Stomach (tissue), 9 donors: ENCODE data around the gene ACACA. TPM values are rescaled to one million over a fixed set of nuclear protein-coding genes. Genes with fewer than 3 reads are reported as not detected.

Experiments
- DNase-seq, 2 donors: peaks; one replicate each; pipeline versions ENCODE4 v3.0.0 to v3.0.0-alpha.2; 2013 to 2019
- H3K27ac ChIP-seq, 5 donors: fragments of 200-600 bp in 4 of 5; sonication (generic) in 4 of 5; one replicate each; pipeline ENCODE4 v1.5.1; 2013 to 2019; ENCODE audit warnings: mild to moderate bottlenecking in 1 of 5, moderate library complexity in 1 of 5
- H3K27me3 ChIP-seq, 3 donors: fragments of 200-600 bp; sonication (generic); one replicate each; pipeline ENCODE4 v1.5.1; 2017 to 2019; ENCODE audit warnings: mixed run types in 1 of 3
- H3K36me3 ChIP-seq, 4 donors: fragments of 200-600 bp; sonication (generic); 1 replicate in 3 of 4; 2 replicates in 1 of 4; pipeline ENCODE4 v1.5.1; 2016 to 2019
- H3K4me1 ChIP-seq, 4 donors: fragments of 200-600 bp; sonication (generic); one replicate each; pipeline ENCODE4 v1.5.1; 2016 to 2019
- H3K4me3 ChIP-seq, 4 donors: fragments of 200-600 bp; sonication (generic) in 3 of 4; one replicate each; pipeline ENCODE4 v1.5.1; 2016 to 2019; ENCODE audit warnings: mild to moderate bottlenecking in 1 of 4
- H3K9me3 ChIP-seq, 4 donors: fragments of 200-600 bp; sonication (generic); one replicate each; pipeline ENCODE4 v1.5.1; 2016 to 2019
- EP300 ChIP-seq: sonication (generic); formaldehyde crosslinking; IDR thresholded peaks from one replicate; pipeline ENCODE4 v1.6.1; 2017; ENCODE audit warnings: antibody characterized with exemption
- POLR2A ChIP-seq, 4 donors: fragments of 450-650 bp; IDR thresholded peaks; one replicate each; pipeline ENCODE4 v1.6.1; 2016; ENCODE audit warnings: antibody characterized with exemption in 4 of 4, control low read depth in 2 of 4, mild to moderate bottlenecking in 1 of 4, moderate library complexity in 1 of 4
- POLR2AphosphoS5 ChIP-seq, 3 donors: sonication (generic); formaldehyde crosslinking; IDR thresholded peaks; one replicate each; pipeline ENCODE4 v1.6.1; 2016; ENCODE audit warnings: antibody characterized with exemption in 3 of 3
- WGBS, 5 donors: extraction: QIAGEN DNeasy Blood & Tissue Kit in 3 of 5; methylation state at CpG; one replicate each; pipeline versions ENCODE4 v1.1.5 to v1.1.7; 2013 to 2018; 5-methylcytosine and 5-hydroxymethylcytosine counted together
- intact Hi-C: fragments of 100-400 bp; cut with DNase I; formaldehyde crosslinking; loops from one replicate; pipeline ENCODE4 v1.15.1; 2023; ENCODE audit warnings: low total_unique reads
- polyA plus RNA-seq, 3 donors: library from polyadenylated mRNA; stranded (reverse); fragments of 200-250 nt; gene quantifications; one replicate each; pipeline ENCODE4 v1.2.3, GENCODE V29; 2013
- total RNA-seq, 5 donors: library from RNA; depleted of rRNA; stranded (reverse); fragments of >200 nt; gene quantifications; one replicate each; pipeline versions ENCODE4 v1.1.0 to v1.2.3, GENCODE V29; 2014 to 2016
- TF ChIP-seq, protein P1 (sequence below), 7 experiments: fragments of 450-650 bp in 4 of 7; fragments of 200-600 bp in 3 of 7; sonication (generic) in 3 of 7; IDR thresholded peaks; one replicate each; pipeline ENCODE4 v1.5.1; 2016 to 2019; ENCODE audit warnings: antibody characterized with exemption in 7 of 7, control low read depth in 2 of 7, mild to moderate bottlenecking in 1 of 7
- donor health status: healthy with polysubstance abuse.
- donor health status: Bipolar disorder and iron deficiency.
- donor health status: healthy.

Gene ACACA
- total and polyA plus RNA-seq, 8 donors: 9.9 to 59.8 (median 27.7) TPM

DNA sequence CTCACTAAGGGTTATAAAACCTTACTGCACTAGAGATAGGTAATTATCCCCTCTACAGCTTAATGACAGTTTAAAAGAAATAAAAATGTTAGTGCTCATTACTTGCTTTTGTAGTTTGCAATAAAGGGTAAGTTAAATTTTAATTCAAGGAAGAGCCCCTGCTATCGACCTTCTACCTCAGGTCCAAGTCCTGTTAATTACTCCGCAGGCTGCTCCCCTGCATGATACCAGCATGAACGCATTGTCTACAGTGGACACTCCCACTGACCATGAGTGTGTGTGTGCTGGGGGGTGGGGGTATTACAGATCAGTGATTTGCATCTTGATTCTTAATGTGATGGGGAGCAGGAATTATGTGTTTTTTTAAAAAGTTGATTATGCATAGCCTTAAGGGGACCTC, 354.8 kb downstream of the ACACA start:
- no peak overlapping the region for H3K27ac ChIP-seq

DNA sequence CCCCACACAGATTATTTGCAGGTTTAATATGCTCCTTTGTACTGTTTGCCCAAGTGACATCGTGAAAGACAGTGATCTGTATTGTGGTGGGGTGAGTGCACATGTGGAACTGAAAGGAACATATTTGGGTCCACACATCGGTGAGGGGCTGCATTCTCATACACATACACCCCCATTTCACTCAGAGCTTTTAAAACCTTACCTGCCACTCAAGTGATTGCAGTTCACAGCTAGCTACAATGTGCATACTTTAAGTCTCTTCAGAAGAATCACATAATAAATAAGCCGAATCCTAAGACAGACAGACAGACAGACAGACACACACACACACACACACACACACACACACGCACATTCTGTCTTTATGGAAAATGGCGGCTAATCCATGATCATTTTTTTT, 355.3 kb downstream of the ACACA start:
- Histone ChIP-seq H3K9me3 (no peaks in the 10 kb centered on the region), H3K4me3 (no peak overlapping the region), H3K27me3 (no peaks in the 10 kb centered on the region), H3K27ac (no peak overlapping the region), H3K36me3 (peaks cover 8 to 66% (median 52%) of the 10 kb centered on the region in 4 donors), H3K4me1 (peaks cover 0 to 12% (median 5%) of the 10 kb centered on the region in 4 donors)
- 86 to 94% (median 88%) methylated on average over 5 of the region's 5 CpGs for WGBS, 5 donors
- TF ChIP-seq, protein P1, sequence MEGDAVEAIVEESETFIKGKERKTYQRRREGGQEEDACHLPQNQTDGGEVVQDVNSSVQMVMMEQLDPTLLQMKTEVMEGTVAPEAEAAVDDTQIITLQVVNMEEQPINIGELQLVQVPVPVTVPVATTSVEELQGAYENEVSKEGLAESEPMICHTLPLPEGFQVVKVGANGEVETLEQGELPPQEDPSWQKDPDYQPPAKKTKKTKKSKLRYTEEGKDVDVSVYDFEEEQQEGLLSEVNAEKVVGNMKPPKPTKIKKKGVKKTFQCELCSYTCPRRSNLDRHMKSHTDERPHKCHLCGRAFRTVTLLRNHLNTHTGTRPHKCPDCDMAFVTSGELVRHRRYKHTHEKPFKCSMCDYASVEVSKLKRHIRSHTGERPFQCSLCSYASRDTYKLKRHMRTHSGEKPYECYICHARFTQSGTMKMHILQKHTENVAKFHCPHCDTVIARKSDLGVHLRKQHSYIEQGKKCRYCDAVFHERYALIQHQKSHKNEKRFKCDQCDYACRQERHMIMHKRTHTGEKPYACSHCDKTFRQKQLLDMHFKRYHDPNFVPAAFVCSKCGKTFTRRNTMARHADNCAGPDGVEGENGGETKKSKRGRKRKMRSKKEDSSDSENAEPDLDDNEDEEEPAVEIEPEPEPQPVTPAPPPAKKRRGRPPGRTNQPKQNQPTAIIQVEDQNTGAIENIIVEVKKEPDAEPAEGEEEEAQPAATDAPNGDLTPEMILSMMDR (IDR thresholded peaks at IDR 0.05): no peak
- TF ChIP-seq EP300 (no peak), POLR2AphosphoS5 (IDR thresholded peaks at IDR 0.05) (no peak), POLR2A (IDR thresholded peaks at IDR 0.05) (no peak)
- intact Hi-C loops: loop anchor here (5.0 kb wide), 1 partner anchor 424 kb away; no protein-coding TSS in a partner anchor
- no peak for DNase-seq

More for the DNA sequence above, 354.8 kb downstream of the ACACA start:
- WGBS, 5 donors: 84 to 94% (median 90%) methylated on average over 3 of the region's 3 CpGs
- peaks cover 13 to 71% (median 54%) of the 10 kb centered on the region in 4 donors for H3K36me3 ChIP-seq
- no peak for DNase-seq
- H3K27me3 ChIP-seq: no peaks in the 10 kb centered on the region
- H3K4me1 ChIP-seq: peaks cover 0 to 12% (median 5%) of the 10 kb centered on the region in 4 donors
- no peak overlapping the region for H3K4me3 ChIP-seq
- intact Hi-C loops: loop anchor here (5.0 kb wide), 1 partner anchor 425 kb away; no protein-coding TSS in a partner anchor
- H3K9me3 ChIP-seq: no peaks in the 10 kb centered on the region
- TF ChIP-seq POLR2AphosphoS5 (IDR thresholded peaks at IDR 0.05): no peak
- TF ChIP-seq POLR2A (IDR thresholded peaks at IDR 0.05): no peak
- TF ChIP-seq EP300: no peak
- TF ChIP-seq, protein P1 (IDR thresholded peaks at IDR 0.05): no peak

DNA sequence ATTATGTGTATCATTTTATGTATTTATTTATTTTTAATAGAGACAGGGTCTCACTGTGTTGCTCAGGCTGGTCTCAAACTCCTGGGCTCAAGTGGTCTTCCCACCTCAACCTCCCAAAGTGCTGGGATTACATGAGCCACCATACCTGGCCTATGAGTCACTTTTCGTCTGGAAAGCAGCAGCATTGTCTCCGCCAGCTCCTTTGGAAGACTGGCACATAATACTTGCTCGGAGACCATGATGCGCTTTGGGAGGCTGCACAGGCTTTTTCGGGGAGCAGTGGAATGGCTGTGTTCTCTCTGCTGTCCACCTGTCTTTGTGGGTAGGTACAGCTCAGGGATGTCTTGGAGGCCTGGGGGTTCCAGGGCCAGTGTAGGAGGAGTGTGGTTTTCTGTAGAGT, 355.7 kb downstream of the ACACA start:
- H3K27me3 ChIP-seq: no peaks in the 10 kb centered on the region
- TF ChIP-seq EP300 (no peak), POLR2AphosphoS5 (IDR thresholded peaks at IDR 0.05) (no peak), POLR2A (IDR thresholded peaks at IDR 0.05) (no peak)
- TF ChIP-seq, protein P1 (IDR thresholded peaks at IDR 0.05): no peak
- H3K4me3 ChIP-seq: no peak overlapping the region
- peaks cover 8 to 64% (median 52%) of the 10 kb centered on the region in 4 donors for H3K36me3 ChIP-seq
- no peak for DNase-seq
- H3K9me3 ChIP-seq: no peaks in the 10 kb centered on the region
- peaks cover 0 to 12% (median 5%) of the 10 kb centered on the region in 4 donors for H3K4me1 ChIP-seq
- no peak overlapping the region for H3K27ac ChIP-seq
- intact Hi-C loops: loop anchor here (5.0 kb wide), 1 partner anchor 424 kb away; no protein-coding TSS in a partner anchor
- 84 to 96% (median 95%) methylated on average over 4 to 5 of the region's 5 CpGs for WGBS, 5 donors

DNA sequence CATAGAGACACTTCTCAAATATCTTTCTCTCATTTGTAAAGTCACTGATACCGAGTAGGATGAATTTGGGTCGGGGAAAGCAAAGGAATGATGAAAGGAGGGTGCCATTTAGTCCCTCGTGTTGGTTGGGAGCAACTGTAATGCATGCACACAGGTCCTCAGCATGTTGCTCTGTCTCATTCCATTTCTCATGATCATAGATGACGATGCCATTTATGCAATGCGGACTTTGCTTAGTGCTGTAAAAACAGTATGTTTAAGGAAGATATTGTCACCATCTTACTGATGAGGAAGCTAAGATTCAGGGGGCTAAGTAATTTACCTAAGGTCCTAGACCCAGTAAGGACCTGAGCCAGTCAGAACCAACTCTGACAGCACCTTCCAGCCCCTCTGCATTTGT, 357.8 kb downstream of the ACACA start:
- WGBS, 5 donors: 92 to 96% (median 95%) methylated on average over 5 of the region's 5 CpGs
- H3K4me3 ChIP-seq: no peak overlapping the region
- H3K36me3 ChIP-seq: peaks cover 8 to 62% (median 55%) of the 10 kb centered on the region in 4 donors
- H3K27me3 ChIP-seq: no peaks in the 10 kb centered on the region
- peaks cover 0 to 12% (median 5%) of the 10 kb centered on the region in 4 donors for H3K4me1 ChIP-seq
- no peak overlapping the region for H3K27ac ChIP-seq
- TF ChIP-seq POLR2AphosphoS5 (IDR thresholded peaks at IDR 0.05): no peak
- TF ChIP-seq EP300: no peak
- TF ChIP-seq POLR2A (IDR thresholded peaks at IDR 0.05): no peak
- TF ChIP-seq, protein P1 (IDR thresholded peaks at IDR 0.05): no peak
- DNase-seq: no peak
- H3K9me3 ChIP-seq: no peaks in the 10 kb centered on the region
- intact Hi-C loops: no loop called here
